Sciatic nerve (tissue), 2 donors: Measurements from ENCODE around the gene NFE2L1. TPM values are rescaled to one million over a fixed set of nuclear protein-coding genes. Genes with fewer than 3 reads are reported as not detected.
"Not testable (repeated sequence)": the region's sequence is repeated elsewhere in the genome, so short reads cannot be mapped to it uniquely, and the experiment has no call there.

ENCODE experiments used
- ATAC-seq: fragments of 200-7000 bp; cut with Tn5 transposase; one replicate; pipeline ENCODE4 v1.9.1; 2020; ENCODE audit warnings: mild to moderate bottlenecking, moderate library complexity
- DNase-seq: peaks from one replicate; pipeline ENCODE4 v3.0.0-alpha.2; 2020; ENCODE audit warnings: low spot score
- intact Hi-C: fragments of 100-400 bp; cut with DNase I; formaldehyde crosslinking; loops from one replicate; pipeline ENCODE4 v1.14.2; 2022
- total RNA-seq: library from RNA; stranded (reverse); fragmentation: NEBNext Ultra II Directional; extraction: Animal tissue kit (Norgen Biotek cat#: 25700); gene quantifications from one replicate; pipeline ENCODE4 v1.2.1, GENCODE V29; 2021
- donor health status: DM: no; HTN: no; CAD: no.
- donor health status: DM: no; HTN: no; CAD: no.

NFE2L1 gene
- total RNA-seq, 1 donor from 2014 or later: 287 TPM

DNA sequence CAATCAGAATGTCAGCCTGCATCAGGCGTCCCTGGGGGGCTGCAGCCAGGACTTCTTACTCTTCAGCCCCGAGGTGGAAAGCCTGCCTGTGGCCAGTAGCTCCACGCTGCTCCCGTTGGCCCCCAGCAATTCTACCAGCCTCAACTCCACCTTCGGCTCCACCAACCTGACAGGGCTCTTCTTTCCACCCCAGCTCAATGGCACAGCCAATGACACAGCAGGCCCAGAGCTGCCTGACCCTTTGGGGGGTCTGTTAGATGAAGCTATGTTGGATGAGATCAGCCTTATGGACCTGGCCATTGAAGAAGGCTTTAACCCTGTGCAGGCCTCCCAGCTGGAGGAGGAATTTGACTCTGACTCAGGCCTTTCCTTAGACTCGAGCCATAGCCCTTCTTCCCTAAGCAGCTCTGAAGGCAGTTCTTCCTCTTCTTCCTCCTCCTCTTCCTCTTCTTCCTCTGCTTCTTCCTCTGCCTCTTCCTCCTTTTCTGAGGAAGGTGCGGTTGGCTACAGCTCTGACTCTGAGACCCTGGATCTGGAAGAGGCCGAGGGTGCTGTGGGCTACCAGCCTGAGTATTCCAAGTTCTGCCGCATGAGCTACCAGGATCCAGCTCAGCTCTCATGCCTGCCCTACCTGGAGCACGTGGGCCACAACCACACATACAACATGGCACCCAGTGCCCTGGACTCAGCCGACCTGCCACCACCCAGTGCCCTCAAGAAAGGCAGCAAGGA is 10.4 kb downstream of the NFE2L1 start:
- intact Hi-C loops: no loop called here
- ATAC-seq (no peak), DNase-seq (peak; percentile 48)

GRCh38 chr17:48059125-48059668 is 11.0 kb downstream of the NFE2L1 start:
- no peak for ATAC-seq
- peak; percentile 54 for DNase-seq
- intact Hi-C loops: no loop called here

DNA sequence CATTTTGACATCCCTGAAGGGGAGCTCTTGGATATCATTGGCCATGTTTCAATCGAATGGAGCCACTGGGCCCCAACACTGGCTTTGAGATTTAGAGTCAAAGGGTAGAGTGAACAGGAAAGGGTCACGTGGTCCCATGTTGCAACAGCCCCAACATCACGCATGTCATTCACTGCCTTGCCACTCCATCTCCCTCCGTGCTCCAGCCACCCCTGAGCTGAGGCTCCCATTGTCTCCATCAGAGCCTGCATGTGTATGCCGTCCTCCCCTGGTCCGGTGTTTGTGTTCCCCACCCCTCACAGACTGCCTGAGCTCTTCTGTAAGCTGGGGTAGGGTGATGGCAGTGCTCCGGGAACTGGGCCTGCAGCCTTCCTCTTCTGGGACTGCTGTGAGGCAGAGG is 12.1 kb downstream of the NFE2L1 start:
- DNase-seq (peak; percentile 59), ATAC-seq (peak; percentile 41)
- intact Hi-C loops: no loop called here

GRCh38 chr17:48062273-48062672 is 14.1 kb downstream of the NFE2L1 start:
- intact Hi-C loops: no loop called here
- no peak for ATAC-seq
- DNase-seq: peak; percentile 13

- ATAC-seq (no peak), DNase-seq (no peak)
- intact Hi-C loops: no loop called here
These were observed 16.5 kb downstream of the NFE2L1 start for GRCh38 chr17:48064638-48065037.

DNA sequence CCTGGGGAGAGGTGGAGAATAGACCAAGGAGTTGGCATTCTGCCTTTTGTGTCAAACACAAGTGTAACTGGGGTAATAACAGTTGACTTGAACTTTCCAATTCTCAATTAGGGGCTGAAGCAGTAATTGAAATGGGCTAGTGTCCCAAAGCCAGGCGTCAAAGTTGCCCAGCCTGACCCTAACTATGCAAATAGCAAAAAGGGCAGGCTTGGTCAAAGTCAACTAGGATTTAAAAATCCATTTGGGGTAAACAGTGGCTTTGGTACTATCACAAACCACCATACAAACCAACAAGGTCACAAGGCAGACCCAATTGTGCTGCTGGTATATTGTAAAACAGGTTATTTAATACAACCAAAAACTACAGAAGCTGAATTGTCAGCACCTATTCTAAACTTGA is 18.0 kb downstream of the NFE2L1 start:
- DNase-seq (peak; percentile 3), ATAC-seq (no peak)
- intact Hi-C loops: no loop called here

GRCh38 chr17:48066656-48067055 is 18.5 kb downstream of the NFE2L1 start:
- intact Hi-C loops: no loop called here
- ATAC-seq (no peak), DNase-seq (no peak)

- intact Hi-C loops: no loop called here
- peak; percentile 23 for DNase-seq
- ATAC-seq: no peak
These were observed 19.1 kb downstream of the NFE2L1 start for GRCh38 chr17:48067245-48067644.

DNA sequence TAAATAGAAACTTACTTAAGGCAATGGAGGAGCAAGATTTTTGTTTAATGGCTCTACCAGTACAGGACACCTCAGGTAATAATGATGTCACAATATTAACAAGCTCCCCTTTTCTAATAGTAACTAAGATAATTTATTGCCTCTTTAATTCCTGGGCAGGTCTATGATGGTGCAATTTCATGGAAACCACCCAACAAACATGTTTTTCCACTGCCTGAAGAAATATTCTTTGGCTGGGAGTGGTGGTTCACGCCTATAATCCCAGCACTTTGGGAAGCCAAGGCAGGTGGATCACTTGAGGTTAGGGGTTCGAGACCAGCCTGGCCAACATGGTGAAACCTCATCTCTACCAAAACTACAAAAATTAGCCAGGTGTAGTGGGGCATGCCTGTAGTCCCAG is 19.6 kb downstream of the NFE2L1 start:
- DNase-seq, intact Hi-C loops: not testable (repeated sequence)
- ATAC-seq: peak; percentile 63

DNA sequence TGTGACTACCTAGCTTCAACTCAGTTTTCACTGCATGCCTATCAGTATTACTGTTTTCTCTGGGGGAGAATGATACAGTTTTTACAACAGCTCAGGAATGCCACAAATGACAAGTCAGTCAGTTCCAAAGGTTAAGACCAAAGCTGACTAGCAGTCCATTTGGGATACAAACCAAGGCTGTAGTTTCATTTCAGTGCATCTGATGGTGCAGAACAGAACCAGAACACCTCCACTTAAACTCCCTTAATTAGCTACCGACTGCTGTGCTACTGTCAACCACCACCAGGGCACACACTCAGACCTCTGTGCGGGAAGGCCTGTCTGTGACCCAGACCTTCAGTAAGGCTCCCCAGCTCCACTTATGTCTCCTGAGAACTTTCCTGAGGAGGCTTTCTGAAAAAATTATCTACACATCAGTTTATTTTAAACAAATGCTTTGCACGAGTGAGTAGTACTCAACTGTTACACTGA is 20.4 kb downstream of the NFE2L1 start:
- DNase-seq: no peak
- intact Hi-C loops: no loop called here
- ATAC-seq: no peak

GRCh38 chr17:48070195-48070594 is 22.0 kb downstream of the NFE2L1 start:
- no peak for DNase-seq
- intact Hi-C loops: no loop called here
- peak; percentile 55 for ATAC-seq

GRCh38 chr17:48071654-48072053 is 23.5 kb downstream of the NFE2L1 start:
- DNase-seq (no peak), ATAC-seq (no peak)
- intact Hi-C loops: loop anchor here (2.0 kb wide), 1 partner anchor 47 kb away; no protein-coding TSS in a partner anchor

DNA sequence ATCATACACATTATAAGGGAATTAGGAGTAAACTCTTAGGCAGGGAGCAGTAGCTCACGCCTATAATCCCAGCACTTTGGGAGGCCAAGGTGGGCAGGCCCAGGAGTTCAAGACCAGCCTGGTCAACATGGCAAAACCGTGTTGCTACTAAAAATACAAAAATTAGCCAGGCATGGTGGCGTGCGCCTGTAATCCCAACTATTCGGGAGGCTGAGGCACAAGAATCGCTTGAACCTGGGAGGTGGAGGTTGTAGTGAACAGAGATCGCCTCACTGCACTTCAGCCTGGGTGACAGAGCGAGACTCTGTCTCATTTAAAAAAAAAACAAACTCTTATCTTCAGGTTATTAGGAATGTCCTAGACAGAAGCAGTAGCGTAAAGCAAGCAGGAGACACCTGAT is 24.7 kb downstream of the NFE2L1 start:
- not testable (repeated sequence) for DNase-seq, ATAC-seq
- intact Hi-C loops: loop anchor here (2.0 kb wide), 1 partner anchor 48 kb away; no protein-coding TSS in a partner anchor

- intact Hi-C loops: loop anchor here (2.0 kb wide), 1 partner anchor 49 kb away; no protein-coding TSS in a partner anchor
- not testable (repeated sequence) for DNase-seq
These were observed 25.5 kb downstream of the NFE2L1 start for GRCh38 chr17:48073566-48074094.

DNA sequence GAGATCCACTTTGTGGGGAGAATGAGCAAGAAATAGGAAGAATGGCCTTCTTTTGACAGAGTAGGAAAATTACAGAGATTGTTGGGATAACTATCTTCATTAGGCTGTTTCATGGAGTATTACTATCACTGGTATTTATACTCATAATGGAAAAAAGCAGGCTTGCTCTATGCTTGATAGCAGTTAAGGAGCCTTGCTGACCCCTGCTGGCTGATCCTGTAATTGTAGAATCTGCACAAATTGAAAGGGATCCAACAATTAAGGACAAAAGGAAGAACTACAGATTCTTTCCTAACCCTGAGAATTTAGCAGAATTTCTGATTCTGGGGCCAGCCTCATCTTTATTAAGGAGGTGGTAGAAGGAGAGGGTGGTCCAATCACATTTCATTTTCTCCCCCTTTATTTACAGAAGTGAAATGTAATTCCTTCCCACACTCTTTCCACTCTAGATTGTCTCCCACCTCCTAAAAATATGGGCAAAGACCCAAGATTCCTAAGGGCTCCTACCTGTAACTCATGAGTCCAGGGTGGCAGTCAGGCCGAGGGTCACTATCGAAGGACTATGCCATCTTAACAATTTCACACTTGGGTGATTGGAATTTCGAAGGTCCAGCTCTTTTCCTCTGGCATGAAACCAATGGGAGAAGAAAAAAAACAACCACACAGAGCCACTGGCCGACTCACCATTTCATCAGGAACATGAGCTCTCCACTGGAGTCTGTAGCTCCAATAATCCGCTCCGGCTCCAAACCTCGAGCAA is 26.3 kb downstream of the NFE2L1 start:
- intact Hi-C loops: no loop called here
- ATAC-seq: peak; percentile 91
- peak; percentile 91 for DNase-seq

More at GRCh38 chr17:48073566-48074094, 25.5 kb downstream of the NFE2L1 start:
- not testable (repeated sequence) for ATAC-seq

DNA sequence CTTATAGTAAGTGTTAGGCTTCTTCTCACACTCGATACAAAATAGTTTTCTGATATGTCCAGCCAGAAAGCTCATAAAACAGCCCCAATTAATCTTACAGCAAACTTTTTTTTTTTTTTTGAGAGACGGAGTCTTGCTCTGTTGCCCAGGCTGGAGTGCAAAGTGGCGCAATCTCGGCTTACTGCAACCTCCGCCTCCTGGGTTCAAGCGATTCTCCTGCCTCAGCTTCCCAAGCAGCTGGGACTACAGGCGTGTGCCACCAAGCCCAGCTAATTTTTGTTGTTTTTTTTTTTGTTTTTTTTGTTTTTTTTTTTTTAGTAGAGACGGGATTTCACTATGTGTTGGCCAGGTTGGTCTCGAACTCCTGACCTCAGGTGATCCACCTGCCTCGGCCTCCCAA is 29.0 kb downstream of the NFE2L1 start:
- ATAC-seq, DNase-seq, intact Hi-C loops: not testable (repeated sequence)

- ATAC-seq (no peak), DNase-seq (no peak)
- intact Hi-C loops: no loop called here
These were observed 33.7 kb downstream of the NFE2L1 start for GRCh38 chr17:48081858-48082257.

- intact Hi-C loops: no loop called here
- ATAC-seq: no peak
These were observed 36.8 kb downstream of the NFE2L1 start for GRCh38 chr17:48084932-48085331.

DNA sequence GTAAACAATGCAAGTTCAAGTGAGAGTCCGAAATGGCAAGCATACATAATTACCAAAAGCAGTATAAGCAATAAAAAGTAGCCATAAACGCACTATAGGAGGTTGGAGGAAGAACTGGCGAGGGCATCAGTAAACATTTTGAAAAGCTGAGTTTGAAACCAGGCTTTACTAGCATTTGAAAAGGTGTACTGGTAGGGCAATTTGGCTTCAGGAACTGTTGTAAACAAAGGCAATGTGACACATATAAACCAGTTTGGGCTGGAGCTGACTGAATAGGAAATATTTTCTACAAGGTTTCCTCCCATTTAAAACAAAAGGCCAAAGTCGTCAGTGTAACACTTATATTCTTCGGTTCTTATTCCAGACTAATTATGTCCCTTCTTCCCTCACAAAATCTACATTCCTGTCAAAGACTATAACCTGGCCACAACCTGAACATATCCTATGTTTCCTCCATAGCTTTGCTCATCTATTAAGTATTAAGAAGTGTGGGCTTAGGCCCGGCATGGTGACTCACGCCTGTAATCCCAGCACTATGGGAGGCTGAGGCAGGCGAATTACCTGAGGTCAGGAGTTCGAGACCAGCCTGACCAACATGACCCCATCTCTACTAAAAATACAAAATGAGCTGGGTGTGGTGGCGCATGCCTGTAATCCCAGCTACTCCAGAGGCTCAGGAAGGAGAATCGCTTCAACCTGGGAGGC is 45.3 kb downstream of the NFE2L1 start:
- intact Hi-C loops: no loop called here
- ATAC-seq (no peak), DNase-seq (peak; percentile 8)

More at GRCh38 chr17:48084932-48085331, 36.8 kb downstream of the NFE2L1 start:
- DNase-seq: no peak
